ENCODE data around the gene MCOLN1. TPM values are rescaled to one million over a fixed set of nuclear protein-coding genes. Genes with fewer than 3 reads are reported as not detected.
A peak's percentile ranks its signal among the peaks of the same experiment; 100 is the strongest.

Gene MCOLN1
- total and polyA plus RNA-seq, 9 of the 15 experiments (the other 6 are each of a cell fraction or from before 2014, with no cell fraction given) = 0.25 to 15.4 (median 7.1) TPM

GRCh38 chr19:7494416-7495098 is 27.9 kb upstream of the MCOLN1 start (continued):
- TF ChIP-seq THRA (IDR thresholded peaks at IDR 0.05) (no peak), TCF3 (CRISPR knock-in tag; IDR thresholded peaks at IDR 0.05) (peak; percentile 42; the same call in 1 of the 2 replicates), GABPA (tag; conservative IDR thresholded peaks at IDR 0.05; ENCODE audit: low read depth) (0 out of 2 replicates have a peak, but pooled peaks have one; percentile 42), XRCC4 (IDR thresholded peaks at IDR 0.05; ENCODE audit: extremely low read depth, insufficient read depth, insufficient read length) (no peak), CTBP1 (IDR thresholded peaks at IDR 0.05; ENCODE audit: borderline replicate concordance) (peak; percentile 39; the same call in 1 of the 2 replicates), ZNF511 (CRISPR knock-in tag; IDR thresholded peaks at IDR 0.05) (no peak), ZNF79 (CRISPR knock-in tag; IDR thresholded peaks at IDR 0.05; ENCODE audit: low read depth) (no peak), HINFP (tag; conservative IDR thresholded peaks at IDR 0.05; ENCODE audit: low read depth) (peak; percentile 73; the same call in 1 of the 2 replicates), PREB (CRISPR knock-in tag; IDR thresholded peaks at IDR 0.05) (no peak), ARID1B (IDR thresholded peaks at IDR 0.05) (peak; percentile 62; the same call in 1 of the 2 replicates), TFE3 (CRISPR knock-in tag; IDR thresholded peaks at IDR 0.05) (no peak), RERE (CRISPR knock-in tag; IDR thresholded peaks at IDR 0.05; ENCODE audit: borderline replicate concordance) (no peak)

All from K562 (cell line).